ENCODE measurements around the gene SLC5A11.
"Not testable (repeated sequence)": the region's sequence is repeated elsewhere in the genome, so short reads cannot be mapped to it uniquely, and the experiment has no call there.

SLC5A11 gene

DNA sequence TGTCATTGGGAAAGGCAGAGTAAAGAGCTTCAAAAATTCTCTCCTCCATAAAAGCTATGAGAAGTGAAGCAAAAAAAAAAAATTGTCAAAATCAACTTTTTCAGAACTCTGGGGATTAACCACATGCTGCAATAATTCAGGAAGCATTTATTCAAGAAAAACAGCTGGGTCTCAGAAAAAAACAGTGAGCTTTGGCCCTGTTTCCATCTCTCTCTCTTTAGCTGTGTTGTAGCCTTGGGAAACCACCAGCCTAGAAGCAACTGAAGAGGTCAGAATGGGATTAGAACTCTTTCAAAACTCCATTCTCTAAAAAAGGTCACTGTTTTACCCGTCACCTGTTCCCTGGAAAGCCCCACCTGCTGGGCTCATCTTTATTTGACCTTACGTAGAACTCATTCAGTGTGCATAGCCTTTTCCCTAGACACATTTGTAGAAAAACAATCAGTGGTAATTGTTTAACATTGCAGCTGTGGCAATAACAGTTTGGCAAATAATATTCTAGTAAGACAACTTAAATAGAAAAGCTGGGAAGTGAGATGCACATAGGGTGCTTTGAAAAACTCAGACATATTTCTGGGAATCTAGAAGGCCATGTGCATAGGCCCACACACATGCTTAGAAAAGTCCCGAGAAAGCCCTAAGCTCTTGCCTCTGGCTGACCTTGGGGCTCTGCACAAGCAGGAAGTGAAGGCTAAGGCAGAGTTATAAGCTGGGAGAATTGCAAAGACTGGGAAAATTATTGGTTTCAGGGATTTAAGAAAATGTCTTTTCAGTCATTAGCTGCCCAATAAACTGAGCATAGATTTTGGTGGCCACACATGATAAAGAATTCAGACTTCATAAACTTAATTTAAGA, 18.0 kb downstream of the SLC5A11 start:
- DNase-seq, result no peak

DNA sequence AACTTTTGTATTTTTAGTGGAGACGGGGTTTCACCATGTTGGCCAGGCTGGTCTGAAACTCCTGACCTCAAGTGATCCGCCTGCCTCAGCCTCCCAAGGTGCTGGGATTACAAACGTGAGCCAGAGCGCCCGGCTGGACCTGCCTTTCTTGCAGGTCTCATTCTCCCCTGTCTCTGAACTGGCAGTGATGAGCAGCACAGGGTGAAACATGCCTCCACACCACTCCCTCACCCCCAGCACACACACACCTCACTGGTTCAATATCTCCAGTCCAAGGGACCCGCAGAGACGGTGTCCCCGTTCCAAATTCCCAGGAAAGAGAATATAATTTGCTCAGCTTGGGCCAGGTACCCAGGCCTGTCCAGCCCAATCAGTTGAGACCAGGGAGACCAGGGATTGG, 23.3 kb downstream of the SLC5A11 start:
- DNase-seq, result no peak

DNA sequence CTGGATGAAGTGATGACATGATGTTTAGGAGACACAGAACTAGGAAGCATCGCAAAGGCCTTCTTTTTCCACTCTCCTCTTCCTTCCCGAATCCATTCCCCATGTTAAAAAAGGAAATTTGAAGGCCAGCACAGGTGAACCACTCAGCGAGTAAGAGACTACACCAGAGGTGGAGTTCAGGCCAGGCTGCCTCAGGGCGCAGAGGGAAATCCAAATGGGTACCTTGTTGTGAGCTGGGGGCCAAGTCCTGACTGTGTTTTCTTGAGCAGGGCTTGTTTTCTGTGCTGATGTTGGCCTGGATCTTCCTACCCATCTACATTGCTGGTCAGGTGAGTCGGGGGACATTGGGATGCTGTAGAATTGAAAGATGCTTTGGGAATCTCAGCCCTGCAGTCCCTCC, 26.1 kb downstream of the SLC5A11 start:
- DNase-seq, result no peak

DNA sequence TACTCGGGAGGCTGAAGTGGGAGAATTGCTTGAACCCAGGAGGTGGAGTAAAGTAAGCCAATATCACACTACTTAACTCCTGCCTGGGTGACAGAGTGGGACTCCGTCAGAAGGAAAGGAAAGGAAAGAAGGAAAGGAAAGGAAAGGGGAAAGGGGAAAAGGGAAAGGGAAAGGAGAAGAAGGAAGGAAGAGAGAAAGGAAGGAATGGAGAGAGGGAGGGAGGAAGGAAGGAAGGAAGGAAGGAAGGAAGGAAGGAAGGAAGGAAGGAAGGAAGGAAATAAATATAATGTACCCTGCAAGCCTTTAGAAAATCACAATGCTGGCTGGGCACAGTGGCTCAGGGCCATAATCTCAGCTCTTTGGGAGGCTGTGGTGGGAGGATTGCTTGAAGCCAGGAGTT, 27.3 kb downstream of the SLC5A11 start:
- DNase-seq, result no peak

DNA sequence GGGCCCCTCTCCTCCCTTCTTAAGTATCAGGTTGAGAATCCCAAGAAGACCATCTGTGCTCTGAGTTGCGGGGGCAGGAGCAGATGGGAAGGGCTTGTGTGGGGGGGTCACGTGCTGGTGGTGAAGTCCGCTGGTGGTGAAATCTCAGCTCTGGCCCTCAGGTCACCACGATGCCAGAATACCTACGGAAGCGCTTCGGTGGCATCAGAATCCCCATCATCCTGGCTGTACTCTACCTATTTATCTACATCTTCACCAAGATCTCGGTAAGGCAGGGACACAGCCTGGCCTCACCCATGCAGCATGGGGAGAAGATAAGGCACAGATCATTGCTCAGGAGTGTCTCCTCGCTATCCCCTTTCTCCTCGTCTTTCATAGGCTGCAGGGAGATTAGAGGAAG, 29.7 kb downstream of the SLC5A11 start:
- no peak for DNase-seq

DNA sequence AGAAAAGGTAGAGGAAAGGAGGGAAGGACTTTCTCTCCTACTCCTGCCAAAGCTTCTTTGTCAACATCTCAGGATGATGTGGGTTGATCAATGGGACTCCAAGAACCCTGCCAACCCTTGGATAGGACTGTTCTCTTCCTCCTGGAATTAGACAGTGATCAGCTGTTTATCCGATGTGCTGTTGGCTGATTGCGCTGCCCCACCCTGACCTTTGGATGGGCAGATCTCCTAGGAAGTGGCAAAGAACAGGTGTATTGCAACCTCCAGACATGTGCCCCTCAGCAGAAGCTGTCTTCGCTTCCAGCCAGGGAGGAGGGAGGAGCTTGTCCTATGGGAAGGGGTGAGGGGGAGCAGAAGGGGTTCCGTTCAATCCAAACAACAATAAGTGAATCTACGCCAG, 30.5 kb downstream of the SLC5A11 start:
- no peak for DNase-seq

DNA sequence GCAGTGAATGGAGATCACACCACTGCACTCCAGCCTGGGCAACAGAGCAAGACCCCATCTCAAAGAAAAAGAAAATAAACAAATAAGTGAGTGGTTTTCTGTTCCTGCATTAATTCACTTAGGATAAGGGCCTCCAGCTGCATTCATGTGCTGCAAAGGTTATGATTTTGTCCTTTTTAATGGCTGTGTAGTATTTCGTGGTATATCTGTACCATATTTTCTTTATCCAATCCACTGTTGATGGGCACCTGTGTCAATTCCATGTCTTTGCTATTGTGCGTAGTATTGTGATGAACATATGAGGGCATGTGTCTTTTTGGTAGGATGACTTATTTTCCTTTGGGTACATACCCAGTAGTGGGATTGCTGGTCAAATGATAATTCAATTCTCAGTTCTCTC, 33.9 kb downstream of the SLC5A11 start:
- no peak for DNase-seq

DNA sequence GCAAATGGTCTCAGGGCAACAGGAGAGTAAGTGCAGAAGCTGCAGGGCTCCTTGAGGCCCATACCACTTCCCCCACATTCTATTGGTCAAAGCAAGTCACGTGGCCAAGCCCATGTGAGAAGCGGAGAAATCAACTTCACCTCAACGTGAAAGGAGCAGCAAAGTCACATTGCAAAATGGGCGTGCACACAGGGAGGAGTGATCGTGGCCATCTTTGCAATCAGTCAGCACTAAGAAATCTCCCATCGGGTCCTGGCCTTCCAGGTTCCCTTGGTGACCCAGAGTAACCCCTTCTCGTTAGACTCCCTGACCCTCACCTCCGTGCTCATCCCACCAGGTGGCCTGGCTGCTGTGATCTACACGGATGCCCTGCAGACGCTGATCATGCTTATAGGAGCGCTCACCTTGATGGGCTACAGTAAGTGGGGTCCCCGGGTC, 38.0 kb downstream of the SLC5A11 start:
- DNase-seq, result no peak

DNA sequence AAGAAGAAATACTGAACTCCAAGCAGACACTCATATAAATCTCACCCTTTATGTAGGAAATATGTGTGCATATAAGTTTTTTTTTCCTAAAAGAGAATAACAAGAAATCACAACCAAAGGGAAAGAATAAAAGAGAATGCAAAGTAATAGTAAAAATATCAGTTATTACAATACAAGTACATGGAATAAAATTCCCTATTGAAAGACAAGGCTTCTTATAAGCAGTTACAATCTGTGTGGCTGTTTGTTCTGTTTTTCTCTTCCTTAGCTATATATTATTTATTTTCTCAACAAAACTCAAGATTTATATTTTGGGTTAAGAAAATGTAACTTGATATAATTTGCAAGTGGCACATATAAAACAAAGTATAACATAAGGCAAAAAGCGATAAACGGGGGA, 41.7 kb downstream of the SLC5A11 start:
- no peak for DNase-seq

DNA sequence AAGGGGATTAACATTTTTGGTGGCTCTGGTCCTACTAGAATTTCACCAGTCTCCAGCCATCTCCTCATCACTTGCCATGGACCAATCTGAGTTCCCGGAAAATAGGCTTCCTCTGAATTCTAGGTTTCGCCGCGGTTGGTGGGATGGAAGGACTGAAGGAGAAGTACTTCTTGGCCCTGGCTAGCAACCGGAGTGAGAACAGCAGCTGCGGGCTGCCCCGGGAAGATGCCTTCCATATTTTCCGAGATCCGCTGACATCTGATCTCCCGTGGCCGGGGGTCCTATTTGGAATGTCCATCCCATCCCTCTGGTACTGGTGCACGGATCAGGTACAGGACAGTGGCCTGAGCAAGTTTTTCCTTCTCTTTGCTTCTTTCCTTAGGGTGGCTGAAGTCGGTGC, 45.0 kb downstream of the SLC5A11 start:
- DNase-seq, result no peak

DNA sequence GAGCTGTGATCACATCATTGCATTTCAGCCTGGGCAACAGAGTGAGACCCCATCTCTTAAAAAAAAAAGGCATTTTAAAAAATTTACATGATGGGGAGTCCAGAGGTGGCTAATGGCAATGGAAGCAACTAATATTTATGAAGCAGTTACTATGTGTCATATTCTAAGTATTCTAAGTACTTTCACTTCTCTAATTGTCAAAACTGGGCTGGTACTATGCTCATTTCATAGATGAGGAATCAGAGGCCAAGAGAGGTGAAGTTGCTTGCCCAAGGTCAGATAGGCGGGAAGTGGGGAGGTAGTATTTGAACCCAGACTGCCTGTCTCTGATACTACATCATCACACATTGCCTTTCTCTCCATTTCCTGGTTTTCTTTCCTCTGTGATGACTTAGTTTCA, 50.7 kb downstream of the SLC5A11 start:
- DNase-seq, result no peak

DNA sequence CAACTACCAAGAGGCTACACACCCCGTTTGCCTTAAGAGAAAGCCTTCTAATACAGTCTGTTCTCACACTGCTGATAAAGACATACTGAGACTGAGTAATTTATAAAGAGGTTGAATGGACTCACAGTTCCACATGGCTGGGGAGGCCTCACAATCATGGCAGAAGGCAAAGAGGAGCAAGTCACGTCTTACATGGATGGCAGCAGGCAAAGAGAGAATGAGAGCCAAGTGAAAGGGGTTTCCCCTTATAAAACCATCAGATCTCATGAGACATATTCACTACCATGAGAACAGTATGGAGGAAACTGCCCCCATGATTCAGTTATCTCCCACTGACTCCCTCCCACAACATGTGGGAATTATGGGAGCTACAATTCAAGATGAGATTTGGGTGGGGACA, 51.8 kb downstream of the SLC5A11 start:
- DNase-seq, result not testable (repeated sequence)

DNA sequence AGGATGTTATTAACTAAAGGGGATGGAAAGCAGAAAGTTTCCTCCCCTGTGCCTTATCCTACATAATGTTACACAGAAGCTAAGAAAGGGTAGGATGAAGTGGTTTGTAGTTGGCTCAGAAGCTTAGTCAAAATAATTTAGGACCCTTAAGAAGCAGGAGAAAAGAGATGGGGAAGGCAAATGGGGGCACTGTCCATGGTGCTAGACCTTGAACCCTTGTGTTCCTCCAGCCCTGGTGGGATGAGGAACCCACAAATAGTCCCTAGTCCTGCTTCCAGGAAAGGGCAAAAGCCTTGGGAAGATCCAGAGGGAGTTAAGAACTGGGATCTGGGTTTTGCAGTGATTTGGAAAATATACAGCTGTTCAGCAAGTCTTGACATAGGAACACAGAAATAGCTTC, 54.5 kb downstream of the SLC5A11 start:
- DNase-seq, result no peak

DNA sequence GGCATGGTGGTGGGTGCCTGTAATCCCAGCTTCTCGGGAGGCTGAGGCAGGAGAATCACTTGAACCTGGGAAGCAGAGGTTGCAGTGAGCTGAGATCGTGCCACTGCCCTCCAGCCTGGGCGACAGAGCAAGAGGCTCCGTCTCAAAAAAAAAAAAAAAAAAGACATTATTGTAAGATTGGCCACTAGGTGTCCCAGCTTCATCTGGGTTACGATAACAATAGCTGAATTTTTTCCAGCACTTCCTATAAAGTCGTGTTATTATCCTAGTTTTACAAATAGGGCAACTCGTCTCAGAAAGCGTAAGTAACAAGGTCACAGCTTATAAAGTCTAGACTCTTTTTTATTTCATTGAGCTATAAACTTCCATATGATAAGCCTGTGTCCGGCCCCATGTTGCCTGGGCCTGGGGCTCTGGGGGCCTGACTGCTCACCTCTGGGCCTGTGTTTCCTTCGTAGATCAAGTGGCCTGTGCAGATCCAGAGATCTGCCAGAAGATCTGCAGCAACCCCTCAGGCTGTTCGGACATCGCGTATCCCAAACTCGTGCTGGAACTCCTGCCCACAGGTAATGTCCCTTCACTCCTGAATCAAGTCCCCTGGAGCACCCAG, 60.5 kb downstream of the SLC5A11 start:
- DNase-seq, result no peak

DNA sequence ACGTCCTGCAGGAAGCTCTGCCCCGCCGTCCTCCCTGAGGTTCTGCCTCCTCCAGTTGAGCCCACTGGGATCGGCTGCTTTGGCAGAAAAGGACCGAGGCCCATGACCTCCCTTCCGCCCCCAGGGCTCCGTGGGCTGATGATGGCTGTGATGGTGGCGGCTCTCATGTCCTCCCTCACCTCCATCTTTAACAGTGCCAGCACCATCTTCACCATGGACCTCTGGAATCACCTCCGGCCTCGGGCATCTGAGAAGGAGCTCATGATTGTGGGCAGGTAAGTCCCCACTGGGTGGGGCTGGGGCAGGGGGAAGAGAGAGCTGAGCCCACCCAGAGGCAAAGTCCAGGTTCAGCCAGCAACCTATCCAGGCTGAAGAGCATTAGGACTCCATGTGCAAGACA, 61.1 kb downstream of the SLC5A11 start:
- DNase-seq, result no peak

DNA sequence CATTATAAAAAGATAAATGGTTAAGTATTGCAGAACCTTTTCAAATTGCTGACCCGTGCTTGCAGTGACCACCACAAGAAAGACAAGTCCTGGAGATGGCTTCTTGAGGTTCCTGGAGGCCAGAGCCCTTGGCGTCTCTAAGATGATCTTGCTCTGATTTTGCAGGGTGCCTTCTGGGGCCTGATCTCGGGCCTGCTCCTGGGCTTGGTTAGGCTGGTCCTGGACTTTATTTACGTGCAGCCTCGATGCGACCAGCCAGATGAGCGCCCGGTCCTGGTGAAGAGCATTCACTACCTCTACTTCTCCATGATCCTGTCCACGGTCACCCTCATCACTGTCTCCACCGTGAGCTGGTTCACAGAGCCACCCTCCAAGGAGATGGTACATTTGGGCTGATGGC, 63.0 kb downstream of the SLC5A11 start:
- DNase-seq, result no peak

DNA sequence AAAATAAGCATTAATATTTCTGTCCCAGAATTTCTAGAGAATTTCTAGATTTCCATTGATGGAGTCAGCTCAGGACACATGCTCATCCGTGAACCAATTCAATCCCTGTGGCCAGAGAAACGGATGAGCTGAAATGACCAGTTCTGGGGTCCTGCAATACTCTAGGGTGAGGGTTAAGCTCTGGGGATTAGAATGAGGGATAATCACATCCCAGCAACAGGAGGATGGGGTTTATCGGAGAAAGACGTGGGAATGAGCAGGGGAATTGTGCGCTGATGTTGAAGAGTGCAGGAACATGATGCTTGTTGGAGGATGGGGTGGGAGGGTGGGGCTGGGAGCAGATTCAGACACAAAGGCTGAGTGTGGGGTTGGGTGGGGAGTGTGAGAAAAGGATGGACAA, 64.1 kb downstream of the SLC5A11 start:
- no peak for DNase-seq

DNA sequence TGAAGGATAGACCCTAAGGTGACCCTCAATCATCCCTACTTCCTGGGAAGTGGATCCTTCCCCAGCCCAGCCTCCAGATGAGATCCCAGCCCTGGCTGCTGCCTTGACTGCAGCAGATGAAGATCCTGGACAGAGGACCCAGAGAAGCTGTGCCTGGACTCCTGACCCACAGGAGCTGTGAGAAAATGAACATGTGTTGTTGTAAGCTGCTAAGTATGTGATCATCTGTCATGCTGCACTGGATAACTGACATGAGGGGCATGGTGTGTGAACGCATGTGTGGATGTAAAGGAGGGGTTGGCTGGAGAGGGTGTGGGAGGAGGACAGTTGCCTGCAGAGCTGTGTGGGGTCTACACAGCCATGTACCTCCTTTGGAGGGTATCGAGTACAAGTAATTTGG, 69.3 kb downstream of the SLC5A11 start:
- no peak for DNase-seq

DNA sequence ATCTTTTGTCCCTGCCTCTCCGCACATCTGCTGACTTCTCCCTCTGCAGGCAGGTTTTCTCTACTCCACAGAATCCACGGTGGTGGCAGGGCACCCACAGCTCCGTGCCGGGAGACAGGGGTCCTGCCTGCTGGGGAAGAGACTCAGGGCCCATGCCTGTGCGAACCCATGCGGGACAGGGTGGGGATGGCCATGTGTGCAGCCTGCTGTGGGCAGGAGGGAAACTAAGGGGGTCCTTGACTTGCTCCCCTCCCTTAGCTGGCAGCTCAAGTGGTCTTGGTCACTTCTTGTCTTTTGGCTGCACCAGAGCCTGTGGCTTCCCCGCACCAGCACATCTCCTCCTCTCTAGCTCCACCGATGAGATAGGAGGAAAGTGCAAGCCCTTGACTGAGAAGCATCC, 69.8 kb downstream of the SLC5A11 start:
- no peak for DNase-seq

DNA sequence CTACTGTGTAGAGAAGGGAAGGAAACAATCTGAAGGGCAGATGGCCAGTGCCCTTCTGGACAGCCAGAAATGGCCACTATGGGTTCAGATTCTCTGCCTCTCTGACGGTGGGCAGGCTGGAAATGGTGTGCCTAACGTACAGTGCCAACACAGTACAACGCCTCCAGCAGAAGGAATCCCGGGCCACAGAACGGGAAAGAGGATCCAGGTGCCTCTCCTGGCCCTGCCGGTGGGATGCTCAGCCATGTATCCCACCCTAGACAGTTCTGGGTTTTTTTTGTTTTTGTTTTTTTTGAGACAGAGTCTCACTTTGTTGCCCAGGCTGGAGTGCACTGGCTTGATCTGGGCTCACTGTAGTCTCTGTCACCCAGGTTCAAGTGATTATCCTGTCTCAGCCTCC, 71.5 kb downstream of the SLC5A11 start:
- DNase-seq, result no peak

DNA sequence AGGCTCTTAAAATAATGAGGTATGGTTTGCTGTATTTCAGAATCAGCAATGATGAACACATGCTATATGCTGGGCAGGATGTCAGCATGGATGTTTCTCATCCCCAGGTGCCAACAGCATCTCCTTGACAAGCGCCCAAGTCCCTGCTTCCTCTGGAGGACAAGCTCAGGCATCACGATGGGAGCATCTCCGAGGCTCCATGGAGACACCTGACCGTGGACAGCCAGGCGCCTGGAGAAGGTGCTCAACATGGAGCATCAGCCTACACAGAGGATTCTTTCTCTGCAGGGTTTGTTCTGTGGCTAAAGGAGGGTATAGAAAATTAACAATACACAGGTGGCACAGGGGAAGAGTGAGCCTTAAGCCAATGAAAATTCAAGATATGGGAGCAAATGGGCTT, 72.1 kb downstream of the SLC5A11 start:
- no peak for DNase-seq

DNA sequence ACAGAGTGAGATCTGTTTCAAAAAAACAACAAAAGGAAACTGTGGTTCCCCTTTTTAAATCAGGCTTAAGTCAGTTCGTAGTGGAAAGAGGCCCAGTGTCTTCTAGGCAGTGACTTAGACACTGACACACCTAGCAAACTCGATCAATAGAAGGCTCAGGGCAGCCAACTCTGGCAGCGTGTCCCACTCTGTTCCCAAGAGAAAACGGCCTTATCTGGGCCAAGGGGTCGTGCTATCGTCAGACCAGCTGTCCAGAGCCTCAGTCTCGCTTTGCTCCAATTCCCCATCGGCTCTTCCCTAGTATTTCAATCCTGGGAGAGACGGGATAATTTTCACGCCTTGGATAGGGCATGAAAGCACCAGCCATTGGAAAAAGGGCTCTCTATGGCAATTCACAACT, 72.9 kb downstream of the SLC5A11 start:
- no peak for DNase-seq

DNA sequence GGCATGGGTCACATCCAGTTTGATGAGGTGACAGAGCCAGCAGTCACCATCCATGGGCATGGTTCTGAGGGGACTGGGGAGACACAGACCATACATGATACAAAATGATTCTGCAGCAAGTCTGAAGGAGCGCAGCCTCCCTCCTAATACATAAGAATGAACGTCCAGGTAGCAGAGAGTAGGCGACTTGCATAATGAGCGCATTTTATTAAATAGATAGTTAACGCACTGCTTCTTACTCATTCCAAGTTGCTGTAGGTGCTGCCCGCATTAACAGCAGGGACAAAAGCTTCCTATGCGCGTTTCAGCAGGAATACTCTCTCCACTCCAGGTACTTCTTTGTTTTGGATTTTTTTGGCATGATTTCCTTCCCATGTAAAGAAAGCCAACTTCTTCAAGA, 73.8 kb downstream of the SLC5A11 start:
- DNase-seq, result no peak

DNA sequence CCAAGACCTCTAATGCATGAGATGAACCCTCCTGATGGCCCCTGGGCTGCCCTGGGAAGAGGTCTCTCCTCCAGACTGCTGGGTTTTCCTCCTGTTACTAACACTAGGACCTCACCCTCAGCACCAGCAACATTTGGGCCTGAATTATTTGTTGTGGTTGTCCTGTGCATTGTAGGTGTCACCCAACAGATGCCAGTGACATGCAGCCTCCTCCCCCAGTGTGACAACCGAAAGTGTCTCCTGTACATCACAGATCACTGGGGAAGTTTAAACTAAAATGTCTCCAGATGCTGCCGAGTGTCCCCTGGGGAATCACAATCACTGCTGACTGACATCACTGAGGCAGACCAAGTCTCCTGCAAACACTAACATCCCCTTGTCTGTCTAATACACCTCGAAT, 74.8 kb downstream of the SLC5A11 start:
- no peak for DNase-seq

DNA sequence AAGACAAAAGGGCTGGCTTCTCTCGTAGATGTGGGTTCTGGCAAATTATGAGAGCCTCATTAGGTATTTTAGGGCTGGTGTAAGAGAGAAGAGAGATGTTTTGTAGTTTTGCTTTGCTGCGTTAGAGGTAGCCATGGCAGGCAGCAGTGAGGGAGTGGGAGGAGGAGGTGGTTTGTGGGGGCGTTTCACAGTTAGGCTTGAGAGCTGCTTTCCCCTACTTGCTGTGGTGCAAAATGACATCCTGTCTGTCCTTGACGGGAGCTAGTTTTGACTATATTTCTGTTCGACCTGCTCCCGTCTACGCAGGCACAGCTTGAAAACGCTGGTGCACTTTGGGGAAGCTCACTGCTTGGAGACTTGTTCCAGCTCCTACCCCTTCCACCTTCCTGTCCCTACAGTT, 75.5 kb downstream of the SLC5A11 start:
- no peak for DNase-seq
